Fibroblast of villous mesenchyme (primary cell): Measurements from ENCODE around the gene UBAP2L. TPM values are rescaled to one million over a fixed set of nuclear protein-coding genes. Genes with fewer than 3 reads are reported as not detected.
"Not testable (repeated sequence)": the region's sequence is repeated elsewhere in the genome, so short reads cannot be mapped to it uniquely, and the experiment has no call there.

Source experiments
- DNase-seq: peaks from one replicate; pipeline ENCODE4 v3.0.0-alpha.2; 2010; ENCODE audit warnings: low read depth
- H3K4me3 ChIP-seq: 2 replicates; pipeline ENCODE4 v1.5.1; 2011; ENCODE audit warnings: low read depth, mild to moderate bottlenecking, low read length
- total RNA-seq: library from RNA; depleted of rRNA; stranded (reverse); fragments of >200 nt; gene quantifications from 2 replicates; pipeline ENCODE4 v1.2.3, GENCODE V29; 2012
- TF ChIP-seq, protein P1 (sequence below): IDR thresholded peaks from 2 replicates; pipeline ENCODE4 v1.5.1; 2012; ENCODE audit warnings: low read depth, mild to moderate bottlenecking, low read length; ENCODE audit not compliant: insufficient read depth

The UBAP2L gene
- total RNA-seq, 1 donor: 126 TPM

- DNase-seq: no peak
- no peak overlapping the region for H3K4me3 ChIP-seq
- TF ChIP-seq, protein P1, sequence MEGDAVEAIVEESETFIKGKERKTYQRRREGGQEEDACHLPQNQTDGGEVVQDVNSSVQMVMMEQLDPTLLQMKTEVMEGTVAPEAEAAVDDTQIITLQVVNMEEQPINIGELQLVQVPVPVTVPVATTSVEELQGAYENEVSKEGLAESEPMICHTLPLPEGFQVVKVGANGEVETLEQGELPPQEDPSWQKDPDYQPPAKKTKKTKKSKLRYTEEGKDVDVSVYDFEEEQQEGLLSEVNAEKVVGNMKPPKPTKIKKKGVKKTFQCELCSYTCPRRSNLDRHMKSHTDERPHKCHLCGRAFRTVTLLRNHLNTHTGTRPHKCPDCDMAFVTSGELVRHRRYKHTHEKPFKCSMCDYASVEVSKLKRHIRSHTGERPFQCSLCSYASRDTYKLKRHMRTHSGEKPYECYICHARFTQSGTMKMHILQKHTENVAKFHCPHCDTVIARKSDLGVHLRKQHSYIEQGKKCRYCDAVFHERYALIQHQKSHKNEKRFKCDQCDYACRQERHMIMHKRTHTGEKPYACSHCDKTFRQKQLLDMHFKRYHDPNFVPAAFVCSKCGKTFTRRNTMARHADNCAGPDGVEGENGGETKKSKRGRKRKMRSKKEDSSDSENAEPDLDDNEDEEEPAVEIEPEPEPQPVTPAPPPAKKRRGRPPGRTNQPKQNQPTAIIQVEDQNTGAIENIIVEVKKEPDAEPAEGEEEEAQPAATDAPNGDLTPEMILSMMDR: no peak
These were observed 21.2 kb upstream of the UBAP2L start for GRCh38 chr1:154199563-154199879.

- not testable (repeated sequence) for DNase-seq, H3K4me3 ChIP-seq
These were observed 15.0 kb upstream of the UBAP2L start for GRCh38 chr1:154205778-154206177.

- H3K4me3 ChIP-seq: no peak within 1 kb of the TSS
- TF ChIP-seq, protein P1: no peak
- no peak for DNase-seq
These were observed 14.6 kb upstream of the UBAP2L start, which contains the start of gene CFAP141 for GRCh38 chr1:154206196-154206595. TSS of gene CFAP141 (minus strand) at chr1:154206333. CDS start at chr1:154206307, 26 bp downstream.

DNA sequence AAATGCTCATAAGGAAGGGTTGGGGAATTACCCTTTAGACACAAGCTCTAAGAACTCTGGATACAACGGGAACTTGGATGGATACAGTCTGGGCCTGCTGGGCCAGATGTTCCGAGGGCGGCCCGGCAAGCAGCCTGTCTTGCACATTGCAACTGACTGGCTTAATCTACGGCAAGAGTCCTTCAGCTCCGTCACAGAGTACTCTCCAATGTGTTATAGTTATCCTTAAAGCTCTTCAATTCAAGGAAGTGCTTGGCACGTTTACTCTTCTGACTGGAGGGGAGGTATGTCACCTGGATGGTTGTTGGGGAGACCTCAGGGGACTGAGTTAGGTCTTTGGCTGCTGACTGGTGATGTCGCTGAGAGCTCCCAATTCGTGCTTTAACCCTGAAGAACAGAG lies 13.5 kb upstream of the UBAP2L start:
- TF ChIP-seq, protein P1: no peak

DNA sequence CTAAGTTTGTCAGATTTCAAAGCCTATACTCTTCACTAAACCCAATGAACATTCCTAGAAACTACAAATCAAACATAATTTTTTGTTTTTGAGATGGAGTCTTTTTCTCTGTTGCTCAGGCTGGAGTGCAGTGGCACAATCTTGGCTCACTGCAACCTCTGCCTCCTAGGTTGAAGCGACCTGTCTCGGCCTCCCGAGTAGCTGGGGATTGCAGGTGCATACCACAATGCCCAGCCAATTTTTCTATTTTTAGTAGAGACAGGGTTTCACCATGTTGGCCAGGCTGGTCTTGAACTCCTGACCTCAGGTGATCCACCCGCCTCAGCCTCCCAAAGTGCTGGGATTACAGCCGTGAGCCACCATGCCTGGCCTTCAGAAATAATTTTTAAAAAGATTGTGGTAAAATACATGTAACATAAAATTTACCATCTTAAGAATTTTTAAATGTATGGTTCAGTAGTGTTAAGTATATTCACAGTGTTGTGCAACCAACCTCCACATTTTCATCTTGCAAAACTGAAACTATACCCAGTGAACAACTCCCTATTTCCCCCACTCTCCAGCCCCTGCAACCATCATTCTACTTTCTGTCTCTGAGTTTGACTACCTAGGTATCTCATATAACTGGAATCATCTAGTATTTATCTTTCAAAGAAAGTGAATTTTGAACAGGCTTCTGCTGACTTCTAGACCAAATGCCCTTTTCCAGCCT lies 11.9 kb upstream of the UBAP2L start:
- TF ChIP-seq, protein P1: no peak
- no peak overlapping the region for H3K4me3 ChIP-seq
- DNase-seq: no peak

More for the DNA sequence above, 13.5 kb upstream of the UBAP2L start:
- H3K4me3 ChIP-seq: no peak overlapping the region
- no peak for DNase-seq

GRCh38 chr1:154212083-154212482 lies 8.7 kb upstream of the UBAP2L start:
- no peak for DNase-seq
- TF ChIP-seq, protein P1: no peak

GRCh38 chr1:154213274-154213673 lies 7.5 kb upstream of the UBAP2L start:
- TF ChIP-seq, protein P1: no peak
- DNase-seq: no peak

More at GRCh38 chr1:154212083-154212482, 8.7 kb upstream of the UBAP2L start:
- no peak overlapping the region for H3K4me3 ChIP-seq

More at GRCh38 chr1:154213274-154213673, 7.5 kb upstream of the UBAP2L start:
- no peak overlapping the region for H3K4me3 ChIP-seq
